ENCODE measurements around the gene FHIP1A.

GRCh38 chr4:151418856-151419255, 9.9 kb downstream of the FHIP1A start:
- TF ChIP-seq REST (IDR thresholded peaks at IDR 0.05; ENCODE audit: insufficient read depth in 1 of 2, low read depth in 2 of 2, low read length in 1 of 2) (no peak), TCF7L2 (IDR thresholded peaks at IDR 0.05; ENCODE audit: low read depth, low read length) (no peak), POLR2AphosphoS5 (IDR thresholded peaks at IDR 0.05; ENCODE audit: low read depth, low read length) (no peak)

All from Panc1 (cell line).